Endothelial cell of umbilical vein (primary cell): Measurements from ENCODE around the gene ITGB1. TPM values are rescaled to one million over a fixed set of nuclear protein-coding genes. Genes with fewer than 3 reads are reported as not detected.

ENCODE experiments used
- BruUV-seq: library from RNA; stranded (reverse); fragments of 400-500 nt; replicated peaks from 2 replicates; lab custom pipeline; 2021; lab: Mats Ljungman, UMichigan
- CTCF ChIA-PET: fragments of 300-600, 350-600 bp; sonication (Branson Sonifier 250); formaldehyde crosslinking; loops from one replicate; lab custom pipeline; 2021; ENCODE audit warnings: antibody characterized with exemption, inconsistent platforms; lab: Charles Lee
- POLR2A ChIA-PET: fragments of 300-600, 350-600 bp; sonication (Branson Sonifier 250); formaldehyde crosslinking; loops from one replicate; lab custom pipeline; 2021; ENCODE audit warnings: antibody characterized with exemption, inconsistent platforms; lab: Charles Lee
- DNase-seq: peaks from one replicate; pipeline ENCODE4 v3.0.0-alpha.2; 2011; ENCODE audit warnings: low read depth, low spot score
- FAIRE-seq: peaks from 2 replicates; lab custom pipeline; 2011; peaks lifted over from hg19 to GRCh38; lab: Jason Lieb, UNC
- H2AFZ ChIP-seq: 2 replicates; pipeline ENCODE4 v1.6.0; 2012; ENCODE audit warnings: low read depth, low read length, control low read depth, inconsistent platforms
- H3K27ac ChIP-seq: 2 replicates; pipeline ENCODE4 v1.5.1; 2011; ENCODE audit warnings: low read depth, mild to moderate bottlenecking, control low read depth, low read length, moderate library complexity; ENCODE audit not compliant: insufficient read depth
- H3K27me3 ChIP-seq, 2 experiments: 2 replicates each; pipeline versions ENCODE4 v1.6.0 to v1.6.1; 2011; ENCODE audit warnings: low read length in 2 of 2, mixed read lengths in 1 of 2; ENCODE audit not compliant: control insufficient read depth in 2 of 2, insufficient read depth in 2 of 2
- H3K36me3 ChIP-seq, 2 experiments: 2 replicates in 1 of 2; 3 replicates in 1 of 2; pipeline ENCODE4 v1.5.1; 2011; ENCODE audit warnings: low read length in 2 of 2, mild to moderate bottlenecking in 1 of 2, moderate library complexity in 1 of 2; ENCODE audit not compliant: control insufficient read depth in 2 of 2, insufficient read depth in 2 of 2; ENCODE audit errors: extremely low read depth in 1 of 2
- H3K4me1 ChIP-seq: 3 replicates; pipeline ENCODE4 v1.5.1; 2011; ENCODE audit warnings: mild to moderate bottlenecking, low read length; ENCODE audit not compliant: control insufficient read depth, insufficient read depth; ENCODE audit errors: extremely low read depth
- H3K4me2 ChIP-seq: 2 replicates; pipeline ENCODE4 v1.6.1; 2011; ENCODE audit warnings: low read length, control low read depth, mixed read lengths; ENCODE audit not compliant: insufficient read depth
- H3K4me3 ChIP-seq, 3 experiments: fragments of 200-600 bp in 1 of 3; sonication (generic), shearing (Covaris generic) in 1 of 3; replicated peaks in 1 of 3; 2 replicates each; pipeline ENCODE4 v1.5.1; 2011 to 2016; ENCODE audit warnings: control low read depth in 3 of 3, low read length in 3 of 3, mild to moderate bottlenecking in 2 of 3, inconsistent platforms in 1 of 3, low read depth in 1 of 3, moderate library complexity in 1 of 3; ENCODE audit not compliant: insufficient read depth in 1 of 3
- H3K79me2 ChIP-seq: 2 replicates; pipeline ENCODE4 v1.6.0; 2012; ENCODE audit warnings: low read length, inconsistent platforms; ENCODE audit not compliant: control insufficient read depth, insufficient read depth
- H3K9ac ChIP-seq: replicated peaks from 2 replicates; pipeline ENCODE3; 2011; ENCODE audit warnings: low read length, control low read depth; ENCODE audit not compliant: insufficient read depth; ENCODE audit errors: extremely low read depth
- H3K9me1 ChIP-seq: replicated peaks from 3 replicates; pipeline ENCODE4 v1.6.0; 2011; ENCODE audit warnings: mild to moderate bottlenecking, low read length; ENCODE audit not compliant: control insufficient read depth, insufficient read depth; ENCODE audit errors: extremely low read depth
- H3K9me3 ChIP-seq: replicated peaks from 2 replicates; pipeline ENCODE4 v1.5.1; 2012; ENCODE audit warnings: low read length, inconsistent platforms; ENCODE audit not compliant: control insufficient read depth, insufficient read depth
- H4K20me1 ChIP-seq: replicated peaks from 2 replicates; pipeline ENCODE3; 2011; ENCODE audit warnings: mild to moderate bottlenecking, low read length; ENCODE audit not compliant: control insufficient read depth, insufficient read depth; ENCODE audit errors: extremely low read depth
- CTCF ChIP-seq, 2 donors: IDR thresholded peaks; 1 replicate in 1 of 2; 2 replicates in 1 of 2; pipeline ENCODE4 v1.5.1; 2011; ENCODE audit warnings: low read length in 2 of 2, mild to moderate bottlenecking in 2 of 2, moderate library complexity in 2 of 2, control low read depth in 1 of 2, inconsistent platforms in 1 of 2, low read depth in 1 of 2; ENCODE audit not compliant: insufficient read depth in 1 of 2; ENCODE audit errors: extremely low read depth in 1 of 2
- EZH2 ChIP-seq: IDR thresholded peaks from 2 replicates; pipeline ENCODE4 v1.6.1; 2012; ENCODE audit warnings: borderline replicate concordance, low read depth, mild to moderate bottlenecking, moderate library complexity, low read length, inconsistent platforms; ENCODE audit not compliant: severe bottlenecking
- FOS ChIP-seq: IDR thresholded peaks from 2 replicates; pipeline ENCODE4 v1.6.1; 2011; ENCODE audit warnings: mild to moderate bottlenecking, low read length, moderate library complexity, borderline replicate concordance; ENCODE audit not compliant: insufficient read depth
- GATA2 ChIP-seq: IDR thresholded peaks from 2 replicates; pipeline ENCODE4 v1.7.0; 2011; ENCODE audit warnings: low read depth, mild to moderate bottlenecking, moderate library complexity, mixed read lengths, low read length; ENCODE audit not compliant: insufficient read length, insufficient read depth
- JUN ChIP-seq: IDR thresholded peaks from 2 replicates; pipeline ENCODE4 v1.6.1; 2011; ENCODE audit warnings: borderline replicate concordance, low read depth; ENCODE audit not compliant: insufficient read length, insufficient read depth
- MYC ChIP-seq: IDR thresholded peaks from one replicate; pipeline ENCODE4 v1.6.1; 2011; ENCODE audit warnings: mild to moderate bottlenecking, low read depth, low read length
- POLR2A ChIP-seq: IDR thresholded peaks from 2 replicates; pipeline ENCODE4 v1.6.1; 2012; ENCODE audit warnings: low read depth, mild to moderate bottlenecking, control low read depth, low read length
- POLR2AphosphoS5 ChIP-seq: IDR thresholded peaks from 2 replicates; pipeline ENCODE4 v1.6.1; 2012; ENCODE audit warnings: low read depth, mild to moderate bottlenecking, control low read depth, low read length, moderate library complexity; ENCODE audit not compliant: insufficient read depth
- dilution Hi-C: fragments of 300-500 bp; cut with MboI; formaldehyde crosslinking; loops from one replicate; pipeline ENCODE4 v1.15.0; 2019; ENCODE audit warnings: low sequenced_read_pairs; ENCODE audit not compliant: extremely low pct_ligation_motif_present
- intact Hi-C: fragments of 100-400 bp; cut with micrococcal nuclease; formaldehyde crosslinking; loops from one replicate; pipeline ENCODE4 v1.10.0; 2022
- polyA plus RNA-seq, 4 experiments: library from polyadenylated mRNA; depleted of rRNA in 3 of 4; stranded (reverse) in 3 of 4; unstranded in 1 of 4; fragments of >200 nt; gene quantifications; 2 replicates each; pipeline versions ENCODE4 v1.2.1 to v1.2.3, GENCODE V29; 2011 to 2012; ENCODE audit warnings: missing spikeins in 1 of 4
- total RNA-seq: library from RNA; stranded (reverse); gene quantifications from 2 replicates; pipeline ENCODE4 v1.2.3, GENCODE V29; 2021
- TF ChIP-seq, protein P1 (sequence below): IDR thresholded peaks from 2 replicates; pipeline ENCODE4 v1.6.1; 2011; ENCODE audit not compliant: insufficient read depth, insufficient read length

Gene ITGB1
- total and polyA plus RNA-seq, 2 donors (not counting 3 experiments of a cell fraction or from before 2014, with no cell fraction given): 424 to 1,147 TPM

DNA sequence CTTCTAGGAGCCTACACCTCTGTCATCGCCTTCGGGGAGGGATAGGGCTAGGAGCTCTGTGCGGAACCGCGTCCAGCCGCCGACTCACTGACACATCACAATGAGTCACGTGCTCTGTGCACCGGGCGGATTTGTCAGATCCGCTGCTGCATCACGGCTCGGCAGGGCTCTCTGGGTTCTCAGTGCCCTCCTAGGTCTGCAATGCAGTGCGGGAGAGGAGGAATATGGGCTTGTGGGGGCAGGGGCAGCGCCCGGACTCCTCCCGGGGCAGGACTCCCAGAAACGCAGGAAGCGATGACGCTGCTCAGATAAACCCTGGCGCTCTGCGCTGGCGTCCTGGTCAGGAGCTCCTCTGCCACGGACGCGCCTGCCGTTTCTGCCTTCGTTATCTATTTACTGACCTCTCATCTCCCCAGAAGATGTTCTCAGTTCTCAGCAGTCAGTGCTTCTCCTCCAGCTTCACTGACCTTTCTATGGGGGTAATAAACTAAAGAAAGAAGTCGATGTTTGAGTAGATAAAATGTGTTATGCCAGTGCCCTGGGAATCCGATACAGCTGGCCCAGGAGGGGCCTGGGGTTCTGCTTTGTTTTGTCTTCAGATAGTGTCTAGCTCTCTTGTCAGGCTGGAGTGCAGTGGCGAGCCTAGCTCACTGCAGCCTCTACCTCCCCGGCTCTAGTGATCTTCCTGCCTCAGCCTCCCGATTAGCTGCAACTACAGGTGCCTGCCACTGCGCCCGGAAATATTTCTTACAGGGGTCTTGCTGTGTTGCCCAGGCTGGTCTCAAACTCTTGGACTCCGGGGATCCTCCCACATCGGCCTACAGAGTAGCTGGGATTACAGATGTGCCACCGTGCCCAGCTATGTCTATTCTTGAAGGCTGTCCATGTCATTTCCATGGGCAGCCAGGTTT lies 22.8 kb upstream of the ITGB1 start:
- FAIRE-seq: peak; percentile 91
- Histone ChIP-seq H4K20me1 (no peaks in the 10 kb centered on the region), H3K4me1 (peaks cover 57% of the 10 kb centered on the region), H3K79me2 (no peaks in the 10 kb centered on the region), H2AFZ (no peak overlapping the region), H3K9me1 (no peaks in the 10 kb centered on the region), H3K9ac (peak overlapping the region; percentile 82), H3K9me3 (no peaks in the 10 kb centered on the region), H3K36me3 (no peaks in the 10 kb centered on the region), H3K4me2 (peak overlapping the region; percentile 19), H3K27ac (peak overlapping the region; percentile 90), H3K4me3 (peak overlapping the region in 2 of 3 experiments; percentile 11 to 37), H3K27me3 (no peaks in the 10 kb centered on the region)
- POLR2A ChIA-PET: interaction anchor here (1.0 to 3.5 kb wide), 7 partner anchors 19 to 42 kb away, joined by 6 to 28 read pairs (median 9); no protein-coding TSS in a partner anchor
- dilution Hi-C loops (no loop called here), intact Hi-C loops (loop anchor here (1.0 to 5.0 kb wide), 5 partner anchors 19 to 271 kb away; partner anchors contain the start of gene ITGB1)
- DNase-seq: peak; percentile 98
- TSS peak; percentile 86 for BruUV-seq
- CTCF ChIA-PET: interaction anchor here (0.7 to 4.4 kb wide), 10 partner anchors 15 to 42 kb away, joined by 3 to 31 read pairs (median 5); no protein-coding TSS in a partner anchor
- TF ChIP-seq MYC (peak; percentile 22), POLR2AphosphoS5 (peak; percentile 98), FOS (peak; percentile 99), JUN (peak; percentile 89), GATA2 (peak; percentile 86), POLR2A (peak; percentile 87), CTCF (IDR thresholded peaks at IDR 0.05; ENCODE audit: extremely low read depth in 1 of 2, insufficient read depth in 1 of 2, low read depth in 1 of 2, low read length in 2 of 2) (no peak), EZH2 (no peak)
- TF ChIP-seq, protein P1, sequence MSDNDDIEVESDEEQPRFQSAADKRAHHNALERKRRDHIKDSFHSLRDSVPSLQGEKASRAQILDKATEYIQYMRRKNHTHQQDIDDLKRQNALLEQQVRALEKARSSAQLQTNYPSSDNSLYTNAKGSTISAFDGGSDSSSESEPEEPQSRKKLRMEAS: peak; percentile 96
